Thyroid gland (tissue), 4 donors: ENCODE data around the gene CISD2. TPM values are rescaled to one million over a fixed set of nuclear protein-coding genes. Genes with fewer than 3 reads are reported as not detected.
"Not testable (repeated sequence)": the region's sequence is repeated elsewhere in the genome, so short reads cannot be mapped to it uniquely, and the experiment has no call there.

ENCODE experiments used
- DNase-seq, 2 donors: peaks; one replicate each; pipeline ENCODE4 v3.0.0-alpha.2; 2019
- H3K27ac ChIP-seq, 3 donors: fragments of 200-600 bp; sonication (generic); 1 replicate in 2 of 3; 2 replicates in 1 of 3; pipeline ENCODE4 v1.5.1; 2016 to 2019; ENCODE audit warnings: mild to moderate bottlenecking in 1 of 3, moderate library complexity in 1 of 3
- H3K27me3 ChIP-seq: fragments of 200-600 bp; sonication (generic); one replicate; pipeline ENCODE4 v1.5.1; 2019
- H3K36me3 ChIP-seq, 2 donors: fragments of 200-600 bp; sonication (generic); one replicate each; pipeline ENCODE4 v1.5.1; 2016 to 2019
- H3K4me1 ChIP-seq, 2 donors: fragments of 200-600 bp; sonication (generic); one replicate each; pipeline ENCODE4 v1.5.1; 2017 to 2019
- H3K4me3 ChIP-seq, 3 donors: fragments of 200-600 bp; sonication (generic); replicated peaks in 1 of 3; 1 replicate in 2 of 3; 2 replicates in 1 of 3; pipeline ENCODE4 v1.5.1; 2016; ENCODE audit warnings: mild to moderate bottlenecking in 1 of 3
- H3K9me3 ChIP-seq: fragments of 200-600 bp; sonication (generic); one replicate; pipeline ENCODE4 v1.5.1; 2017
- CTCF ChIP-seq, 6 experiments: fragments of 200-600 bp in 3 of 6; fragments of 450-650 bp in 3 of 6; sonication (generic) in 3 of 6; IDR thresholded peaks; one replicate each; pipeline ENCODE4 v1.5.1; 2016 to 2019; ENCODE audit warnings: antibody characterized with exemption in 6 of 6, mild to moderate bottlenecking in 2 of 6, inconsistent platforms in 1 of 6, moderate library complexity in 1 of 6
- POLR2A ChIP-seq, 2 donors: fragments of 450-650 bp; IDR thresholded peaks; one replicate each; pipeline ENCODE4 v1.6.1; 2017; ENCODE audit warnings: antibody characterized with exemption in 2 of 2, mild to moderate bottlenecking in 2 of 2, moderate library complexity in 1 of 2
- WGBS, 2 donors: methylation state at CpG; one replicate each; pipeline ENCODE4 v1.1.5; 2017; 5-methylcytosine and 5-hydroxymethylcytosine counted together
- intact Hi-C: fragments of 100-400 bp; cut with DNase I; formaldehyde crosslinking; loops from one replicate; pipeline ENCODE4 v1.15.1; 2023
- total RNA-seq, 4 donors: library from RNA; depleted of rRNA; stranded (reverse); fragments of >200 nt; gene quantifications; one replicate each; pipeline ENCODE4 v1.2.3, GENCODE V29; 2016

The CISD2 gene
- total RNA-seq, 4 donors from 2014 or later, result 29.3 to 37.0 (median 33.7) TPM

- Histone ChIP-seq H3K4me3 (no peak overlapping the region), H3K36me3 (no peaks in the 10 kb centered on the region), H3K4me1 (peaks cover 0 to 3% of the 10 kb centered on the region in 2 donors), H3K27me3 (no peaks in the 10 kb centered on the region), H3K27ac (no peak overlapping the region), H3K9me3 (no peaks in the 10 kb centered on the region)
- TF ChIP-seq CTCF (IDR thresholded peaks at IDR 0.05) (no peak), POLR2A (IDR thresholded peaks at IDR 0.05) (no peak)
- DNase-seq, result no peak
- intact Hi-C loops, result no loop called here
- 94 to 99% methylated on average over 2 of the region's 2 CpGs for WGBS, 2 donors
These were observed 14.5 kb downstream of the CISD2 start for GRCh38 chr4:102883278-102883677.

GRCh38 chr4:102888570-102888969 is 19.8 kb downstream of the CISD2 start:
- H3K27me3 ChIP-seq, intact Hi-C loops, H3K36me3 ChIP-seq, H3K4me1 ChIP-seq, H3K27ac ChIP-seq, DNase-seq, H3K4me3 ChIP-seq, H3K9me3 ChIP-seq: not testable (repeated sequence)
- WGBS, 2 donors, result 88 to 92% methylated on average over 2 of the region's 2 CpGs

GRCh38 chr4:102889866-102890265 is 21.1 kb downstream of the CISD2 start:
- H3K9me3 ChIP-seq, H3K4me3 ChIP-seq, DNase-seq, H3K27ac ChIP-seq, intact Hi-C loops, H3K27me3 ChIP-seq, H3K4me1 ChIP-seq, H3K36me3 ChIP-seq: not testable (repeated sequence)
- WGBS, 2 donors, result 60 to 62% methylated on average over 3 of the region's 3 CpGs

- H3K4me3 ChIP-seq, H3K27ac ChIP-seq, H3K36me3 ChIP-seq, H3K27me3 ChIP-seq, intact Hi-C loops, H3K4me1 ChIP-seq, H3K9me3 ChIP-seq, DNase-seq: not testable (repeated sequence)
- WGBS, 2 donors, result 90 to 94% methylated on average over 5 of the region's 5 CpGs
These were observed 27.8 kb downstream of the CISD2 start for GRCh38 chr4:102896547-102896946.

- H3K4me3 ChIP-seq, H3K36me3 ChIP-seq, H3K27ac ChIP-seq, DNase-seq, intact Hi-C loops, H3K9me3 ChIP-seq, H3K4me1 ChIP-seq, H3K27me3 ChIP-seq: not testable (repeated sequence)
- 79 to 83% methylated on average over 3 of the region's 3 CpGs for WGBS, 2 donors
These were observed 28.8 kb downstream of the CISD2 start for GRCh38 chr4:102897610-102898009.

- H3K27ac ChIP-seq, result no peak overlapping the region
- no peaks in the 10 kb centered on the region for H3K4me1 ChIP-seq
- H3K27me3 ChIP-seq, result no peaks in the 10 kb centered on the region
- intact Hi-C loops, result no loop called here
- TF ChIP-seq POLR2A (IDR thresholded peaks at IDR 0.05) (no peak), CTCF (IDR thresholded peaks at IDR 0.05) (no peak)
- WGBS, 2 donors, result 74 to 83% methylated on average over 2 of the region's 2 CpGs
- DNase-seq, result no peak
- no peaks in the 10 kb centered on the region for H3K9me3 ChIP-seq
- H3K4me3 ChIP-seq, result no peak overlapping the region
- H3K36me3 ChIP-seq, result no peaks in the 10 kb centered on the region
These were observed 33.0 kb downstream of the CISD2 start for GRCh38 chr4:102901804-102902203.

- Histone ChIP-seq H3K9me3 (no peaks in the 10 kb centered on the region), H3K27me3 (no peaks in the 10 kb centered on the region), H3K27ac (no peak overlapping the region), H3K36me3 (no peaks in the 10 kb centered on the region), H3K4me1 (no peaks in the 10 kb centered on the region), H3K4me3 (no peak overlapping the region)
- no peak for DNase-seq
- TF ChIP-seq POLR2A (IDR thresholded peaks at IDR 0.05), result no peak
- no peak for TF ChIP-seq CTCF (IDR thresholded peaks at IDR 0.05)
- intact Hi-C loops, result no loop called here
- WGBS, 2 donors, result 90 to 93% methylated on average over 3 of the region's 3 CpGs
These were observed 50.1 kb downstream of the CISD2 start for GRCh38 chr4:102918859-102919258.

- intact Hi-C loops, DNase-seq, H3K36me3 ChIP-seq, H3K27me3 ChIP-seq, H3K4me1 ChIP-seq, H3K27ac ChIP-seq, H3K9me3 ChIP-seq, H3K4me3 ChIP-seq: not testable (repeated sequence)
- WGBS, 2 donors, result 77 to 79% methylated on average over 7 to 8 of the region's 8 CpGs
These were observed 50.9 kb downstream of the CISD2 start for GRCh38 chr4:102919697-102920096.
